ENCODE measurements around the gene SYF2. TPM values are rescaled to one million over a fixed set of nuclear protein-coding genes. Genes with fewer than 3 reads are reported as not detected.
A peak's percentile ranks its signal among the peaks of the same experiment; 100 is the strongest.

Gene SYF2
- total RNA-seq, 1 donor from 2014 or later, result 26.5 TPM

DNA sequence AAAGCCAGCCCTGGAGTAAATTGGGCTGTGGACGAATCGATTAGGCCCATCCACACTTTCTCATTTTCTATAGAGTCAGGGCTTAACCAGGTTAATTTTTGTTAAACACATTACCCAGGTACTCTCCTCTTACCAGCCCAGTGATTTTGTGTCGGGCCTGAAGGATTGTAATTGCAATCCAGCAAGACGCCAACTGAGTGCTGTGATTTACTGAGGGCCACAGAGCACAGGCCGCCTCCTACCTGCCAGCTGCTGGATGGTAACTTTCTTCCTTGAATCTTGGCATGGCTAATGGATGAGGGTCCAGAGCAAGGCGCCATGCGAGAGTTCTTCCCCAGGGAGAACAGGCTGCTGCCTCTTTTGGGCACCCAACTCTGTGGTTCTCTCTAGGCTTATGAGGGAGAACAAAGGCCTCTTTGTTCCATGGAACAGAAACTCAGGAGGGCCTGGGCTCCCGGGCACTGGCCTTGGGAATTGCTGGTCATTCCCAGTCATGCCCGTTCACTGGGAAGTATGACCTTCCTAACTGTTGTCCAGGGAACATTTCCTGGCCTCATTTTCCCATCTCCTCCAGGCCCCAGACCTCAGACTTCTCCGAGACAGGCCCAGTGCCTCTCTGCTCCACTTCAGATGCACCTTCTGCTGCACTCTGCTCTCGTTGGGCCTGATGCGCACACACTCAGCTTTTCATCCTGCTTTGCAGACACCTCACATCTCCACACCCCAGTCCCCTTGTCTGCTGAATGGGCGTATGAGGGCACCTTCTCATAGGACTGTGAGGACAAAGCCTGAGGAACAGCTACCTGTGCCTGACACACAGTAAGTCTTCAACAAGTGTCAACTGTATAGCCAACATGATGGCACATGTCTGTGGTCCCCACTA is 57.3 kb downstream of the SYF2 start:
- H3K4me1 Mint-ChIP-seq, result peaks cover 7% of the 10 kb centered on the region
- DNase-seq (ENCODE audit: low read depth, low spot score), result no peak
- peaks cover 2% of the 10 kb centered on the region for H3K36me3 Mint-ChIP-seq (ENCODE audit: low read depth)
- peaks cover 8% of the 10 kb centered on the region for H3K9me3 Mint-ChIP-seq
- H3K4me3 Mint-ChIP-seq, result no peak overlapping the region
- peak overlapping the region; percentile 89 for H3K27ac Mint-ChIP-seq (ENCODE audit: unreplicated experiment)
- H3K27me3 Mint-ChIP-seq (ENCODE audit: low read depth), result no peaks in the 10 kb centered on the region
- TF ChIP-seq, protein P1, sequence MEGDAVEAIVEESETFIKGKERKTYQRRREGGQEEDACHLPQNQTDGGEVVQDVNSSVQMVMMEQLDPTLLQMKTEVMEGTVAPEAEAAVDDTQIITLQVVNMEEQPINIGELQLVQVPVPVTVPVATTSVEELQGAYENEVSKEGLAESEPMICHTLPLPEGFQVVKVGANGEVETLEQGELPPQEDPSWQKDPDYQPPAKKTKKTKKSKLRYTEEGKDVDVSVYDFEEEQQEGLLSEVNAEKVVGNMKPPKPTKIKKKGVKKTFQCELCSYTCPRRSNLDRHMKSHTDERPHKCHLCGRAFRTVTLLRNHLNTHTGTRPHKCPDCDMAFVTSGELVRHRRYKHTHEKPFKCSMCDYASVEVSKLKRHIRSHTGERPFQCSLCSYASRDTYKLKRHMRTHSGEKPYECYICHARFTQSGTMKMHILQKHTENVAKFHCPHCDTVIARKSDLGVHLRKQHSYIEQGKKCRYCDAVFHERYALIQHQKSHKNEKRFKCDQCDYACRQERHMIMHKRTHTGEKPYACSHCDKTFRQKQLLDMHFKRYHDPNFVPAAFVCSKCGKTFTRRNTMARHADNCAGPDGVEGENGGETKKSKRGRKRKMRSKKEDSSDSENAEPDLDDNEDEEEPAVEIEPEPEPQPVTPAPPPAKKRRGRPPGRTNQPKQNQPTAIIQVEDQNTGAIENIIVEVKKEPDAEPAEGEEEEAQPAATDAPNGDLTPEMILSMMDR (conservative IDR thresholded peaks at IDR 0.05), result no peak

DNA sequence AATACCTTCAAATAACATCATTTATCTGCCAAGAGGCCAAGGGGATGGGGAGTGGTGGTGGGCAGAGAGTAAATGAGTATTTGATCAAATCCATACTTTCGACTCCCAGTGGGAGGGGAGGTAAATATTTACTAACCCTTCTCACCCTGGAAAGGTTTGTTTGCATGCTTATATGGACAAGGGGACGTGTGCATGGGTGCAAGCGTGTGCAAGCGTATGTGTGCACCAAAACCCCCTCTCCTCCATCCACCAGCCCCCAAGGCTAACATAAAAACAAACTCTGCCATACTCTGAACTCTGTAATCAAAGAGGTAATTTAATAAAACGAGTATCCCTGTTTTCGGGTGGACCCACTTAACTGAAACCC is 58.0 kb downstream of the SYF2 start:
- Mint-ChIP-seq H3K4me3 (no peak overlapping the region), H3K27ac (ENCODE audit: unreplicated experiment) (no peak overlapping the region), H3K36me3 (ENCODE audit: low read depth) (peaks cover 2% of the 10 kb centered on the region), H3K4me1 (peaks cover 7% of the 10 kb centered on the region), H3K27me3 (ENCODE audit: low read depth) (no peaks in the 10 kb centered on the region), H3K9me3 (peaks cover 8% of the 10 kb centered on the region)
- no peak for DNase-seq (ENCODE audit: low read depth, low spot score)
- TF ChIP-seq, protein P1 (conservative IDR thresholded peaks at IDR 0.05), result no peak

DNA sequence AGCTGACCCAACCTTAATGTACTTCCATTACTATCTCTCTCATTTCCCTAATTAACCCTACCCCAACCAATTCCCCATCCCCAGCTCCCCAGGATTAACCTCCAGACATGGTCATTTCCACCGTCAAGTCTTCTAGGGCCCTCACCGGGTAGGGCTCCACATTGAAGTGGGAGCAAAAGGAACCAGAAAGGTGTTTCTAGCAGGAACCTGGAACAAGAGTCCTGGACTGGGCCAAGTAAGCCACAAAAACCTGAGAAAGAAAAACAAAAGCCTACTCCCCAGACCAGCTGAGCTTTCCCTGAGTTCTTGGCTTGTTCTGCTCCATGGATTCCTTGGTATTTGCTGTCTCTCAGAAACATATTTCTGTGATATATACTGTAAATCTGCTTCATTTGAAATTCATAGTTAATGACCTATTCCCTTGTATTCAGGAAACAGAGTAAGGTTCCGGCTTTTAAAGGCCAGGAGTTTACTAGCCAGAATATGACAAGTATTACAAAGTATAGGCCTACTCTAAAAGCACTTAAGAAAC is 58.4 kb downstream of the SYF2 start:
- Mint-ChIP-seq H3K4me1 (peaks cover 7% of the 10 kb centered on the region), H3K4me3 (no peak overlapping the region), H3K27ac (ENCODE audit: unreplicated experiment) (no peak overlapping the region), H3K27me3 (ENCODE audit: low read depth) (no peaks in the 10 kb centered on the region), H3K36me3 (ENCODE audit: low read depth) (peaks cover 2% of the 10 kb centered on the region), H3K9me3 (peaks cover 8% of the 10 kb centered on the region)
- no peak for DNase-seq (ENCODE audit: low read depth, low spot score)
- TF ChIP-seq, protein P1 (conservative IDR thresholded peaks at IDR 0.05), result no peak

Other genes starting within 250 kb of the SYF2 start
- gene RSRP1, start 15.0 kb upstream of the SYF2 start, total RNA-seq, result 60.4 and 74.2 TPM in 2 replicates
- gene RHD, start 40.0 kb upstream of the SYF2 start, total RNA-seq, result 0.07 TPM in 1 of 2 replicates, not detected in the other
- 69.2 and 74.5 TPM in 2 replicates for gene TMEM50A, start 105.8 kb upstream of the SYF2 start, total RNA-seq
- 0.82 TPM in 1 of 2 replicates, not detected in the other for gene RHCE, start 188.3 kb upstream of the SYF2 start, total RNA-seq
- gene MACO1, start 198.4 kb upstream of the SYF2 start, total RNA-seq, result 25.4 and 27.4 TPM in 2 replicates

Measured in neural crest cell (in vitro differentiated cells).